ENCODE measurements around the gene TMEM170A. TPM values are rescaled to one million over a fixed set of nuclear protein-coding genes. Genes with fewer than 3 reads are reported as not detected.

The TMEM170A gene, protein sequence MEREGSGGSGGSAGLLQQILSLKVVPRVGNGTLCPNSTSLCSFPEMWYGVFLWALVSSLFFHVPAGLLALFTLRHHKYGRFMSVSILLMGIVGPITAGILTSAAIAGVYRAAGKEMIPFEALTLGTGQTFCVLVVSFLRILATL
- 32.0 and 36.9 TPM in 2 replicates for polyA plus RNA-seq

GRCh38 chr16:75464122-75464918 lies at the start of gene TMEM170A:
Gene TMEM170A (minus strand): TSS chr16:75464689. CDS start chr16:75464600, 89 bp downstream.

DNA sequence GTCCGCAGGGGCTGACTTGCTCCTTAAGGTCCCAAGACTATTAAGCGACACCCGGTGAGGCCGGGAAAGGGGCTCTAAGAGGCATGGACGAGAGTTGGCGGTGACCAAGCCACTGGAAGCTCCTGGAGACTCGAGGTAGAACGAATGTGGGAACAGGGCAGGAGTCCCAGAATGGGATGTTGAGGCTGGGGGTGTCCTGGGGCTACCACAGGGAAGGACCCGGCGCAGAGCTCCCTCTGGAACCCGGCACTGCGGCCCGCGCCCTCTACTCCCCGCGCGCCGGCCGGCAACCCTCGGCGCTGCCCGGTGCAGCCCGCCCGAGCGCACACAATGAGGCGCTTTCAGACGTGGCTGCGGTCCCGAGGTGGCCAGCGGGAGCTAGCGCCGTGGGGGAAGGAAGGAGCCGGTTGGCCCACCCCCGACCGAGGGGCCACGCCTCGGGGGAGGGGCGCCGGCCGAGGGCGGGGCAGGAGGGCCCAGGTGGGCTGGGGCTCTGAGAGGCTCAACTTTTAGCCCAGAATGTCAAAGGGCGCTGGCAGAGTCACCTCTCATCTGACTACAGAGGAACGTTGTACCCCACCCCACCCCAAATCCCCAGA lies 30.7 kb upstream of the TMEM170A start, which contains the start of gene CHST6:
CHST6 (minus strand) TSS at position 366 of the 599 bp plus-strand sequence. CDS start 15,613 bp downstream, outside the sequence.

DNA sequence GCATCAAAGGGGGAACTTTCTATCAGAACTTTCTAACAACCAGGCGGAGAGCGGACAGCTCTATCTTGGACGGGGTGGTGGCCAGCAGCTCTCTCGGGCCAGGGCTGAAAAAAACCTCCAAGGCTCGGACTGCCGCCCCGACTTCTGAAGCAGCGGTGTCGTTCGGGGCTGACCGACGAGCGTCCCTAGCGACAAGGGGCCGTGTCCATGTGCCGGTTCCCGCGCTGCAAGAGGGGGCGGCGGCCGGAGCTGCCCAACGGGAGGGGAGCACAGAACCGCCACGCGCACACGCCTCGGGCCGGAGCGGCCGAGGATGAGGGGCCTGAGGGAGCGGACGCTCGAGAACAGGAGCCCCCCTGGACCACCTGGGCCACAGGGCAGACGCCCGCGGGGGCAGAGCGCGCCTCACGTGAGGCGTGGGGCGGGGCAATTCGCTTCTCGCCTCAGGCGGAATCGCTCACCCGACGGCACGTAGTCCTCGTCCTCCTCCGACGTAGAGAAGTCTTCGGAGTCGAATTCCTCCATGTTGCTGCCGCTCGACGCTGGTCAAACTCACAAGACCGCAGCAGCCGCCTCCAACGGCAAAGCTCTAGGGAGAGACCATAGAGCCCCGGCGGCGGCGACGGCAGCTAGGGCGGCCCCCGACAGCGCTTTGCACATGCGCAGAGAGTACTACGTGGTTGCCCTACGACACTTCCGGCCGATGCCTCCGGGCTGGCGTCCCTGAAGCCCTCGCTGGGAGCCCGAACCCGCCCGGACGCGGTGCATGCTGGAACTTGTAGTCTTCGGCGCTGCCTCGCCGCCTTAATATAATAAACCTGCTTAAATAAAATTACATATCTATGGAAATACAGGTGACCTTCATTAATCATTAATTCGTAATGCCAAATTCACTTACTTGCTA lies 31.4 kb downstream of the TMEM170A start, which contains the start of gene CFDP1:
CFDP1 (minus strand) TSS at position 676 of the 904 bp plus-strand sequence; CDS start at position 525, 151 bp downstream.

Other genes starting within 250 kb of the TMEM170A start
- 1.4 TPM in 1 of 2 replicates, not detected in the other for gene CTRB1, start 245.7 kb downstream of the TMEM170A start, polyA plus RNA-seq
- gene BCAR1, start 213.1 kb downstream of the TMEM170A start, polyA plus RNA-seq = 6.9 and 21.4 TPM in 2 replicates
- 102 and 108 TPM in 2 replicates for gene CFDP1, start 31.2 kb downstream of the TMEM170A start, polyA plus RNA-seq
- gene CHST6, start 30.8 kb upstream of the TMEM170A start, polyA plus RNA-seq = 0.07 TPM in 1 of 2 replicates, not detected in the other
- gene CHST5, start 71.4 kb upstream of the TMEM170A start, polyA plus RNA-seq = 0.14 TPM in 1 of 2 replicates, not detected in the other
- gene TMEM231, start 91.6 kb upstream of the TMEM170A start, polyA plus RNA-seq = 6.5 and 8.3 TPM in 2 replicates
- 3,090 and 3,287 TPM in 2 replicates for gene GABARAPL2, start 101.7 kb upstream of the TMEM170A start, polyA plus RNA-seq
- 5.4 and 8.0 TPM in 2 replicates for gene ADAT1, start 158.6 kb upstream of the TMEM170A start, polyA plus RNA-seq
- gene KARS1, start 183.0 kb upstream of the TMEM170A start, polyA plus RNA-seq = 80.5 and 116 TPM in 2 replicates
- 180 and 205 TPM in 2 replicates for gene TERF2IP, start 183.1 kb upstream of the TMEM170A start, polyA plus RNA-seq
- gene CPHXL2, start 212.3 kb upstream of the TMEM170A start, polyA plus RNA-seq = not detected in 2 replicates
- gene DUXB, start 236.8 kb upstream of the TMEM170A start, polyA plus RNA-seq = not detected in 2 replicates

Data from Purkinje cell (primary cell).